Heart right ventricle (tissue), 12 donors: ENCODE results near the gene TMEM184C. TPM values are rescaled to one million over a fixed set of nuclear protein-coding genes. Genes with fewer than 3 reads are reported as not detected.

Source experiments
- polyA plus RNA-seq, 2 donors: library from polyadenylated mRNA; stranded (reverse); fragments of 200-250 nt; gene quantifications; one replicate each; pipeline ENCODE4 v1.2.3, GENCODE V29; 2013
- total RNA-seq, 10 donors: library from RNA; stranded (reverse); fragmentation: NEBNext Ultra II Directional in 3 of 10; extraction: Animal tissue kit (Norgen Biotek cat#: 25700) in 3 of 10; gene quantifications; one replicate each; pipeline versions ENCODE4 v1.2.1 to v1.2.4, GENCODE V29; 2021 to 2023
- donor health status: ischemic (EF 13 %, LVEDD 7.1; RV severe dilation, severe dysfunction).
- donor health status: healthy with polysubstance abuse.
- donor health status: DM: no; HTN: yes; CAD: no.
- donor health status: DM: no; HTN: no; CAD: no.
- donor health status: ischemic (EF 25% LVEDD 6.9; RV normal size, moderate dysfunction).
- donor health status: ischemic (EF 25% LVEDD 5.7; RV mildly dilated, moderate dysfunction).
- donor health status: healthy.
- donor health status: nonischemic (EF 11% LVEDD 7.7; RV severe dilation, severe dysfunction).
- donor health status: DM: yes; HTN: yes; CAD: no.
- donor health status: PGD.
- donor health status: ischemic (EF 29% LVEDD 5.4; RV normal size, mild dysfunction).
- donor health status: nonischemic (EF 23%, LVEDD 6.1; RV moderate dilation, normal function).

Gene TMEM184C
- total and polyA plus RNA-seq, 12 donors, result 3.2 to 30.5 (median 21.1) TPM

Other genes with a start within 250 kb of the TMEM184C start
- gene EDNRA, start 136.3 kb upstream of the TMEM184C start, total RNA-seq, result 10 to 100 TPM in 7 of 10 donors, 1 to 10 TPM in 3; 5.0 to 27.4 (median 11.7) TPM
- 1 to 10 TPM; 4.4 to 6.0 TPM for gene EDNRA, start 136.3 kb upstream of the TMEM184C start, polyA plus RNA-seq
- 1 to 10 TPM; 5.1 to 7.3 (median 6.6) TPM for gene PRMT9, start 66.8 kb downstream of the TMEM184C start, total RNA-seq
- 1 to 10 TPM; 3.0 to 3.9 TPM for gene PRMT9, start 66.8 kb downstream of the TMEM184C start, polyA plus RNA-seq
- gene ARHGAP10, start 114.7 kb downstream of the TMEM184C start, total RNA-seq, result 10 to 100 TPM; 33.9 to 71.1 (median 60.7) TPM
- gene ARHGAP10, start 114.7 kb downstream of the TMEM184C start, polyA plus RNA-seq, result 10 to 100 TPM; 39.0 to 63.0 TPM